A549 (cell line): ENCODE measurements around the gene EML1. TPM values are rescaled to one million over a fixed set of nuclear protein-coding genes. Genes with fewer than 3 reads are reported as not detected.

Experiments used
- ATAC-seq, 2 experiments: fragments of 200-7000 bp in 1 of 2; fragments of >200 bp in 1 of 2; cut with Nextera tagmentation in 1 of 2; cut with Tn5 transposase in 1 of 2; 3 replicates each; pipeline versions ENCODE4 v1.8.0 to v1.9.1; 2018 to 2020; ENCODE audit warnings: mild to moderate bottlenecking in 1 of 2, moderate library complexity in 1 of 2
- CTCF ChIA-PET: fragments of 300-600 bp; sonication (Branson Sonifier 250); formaldehyde crosslinking; extraction: SDS; loops from one replicate; lab custom pipeline; 2021; ENCODE audit warnings: antibody characterized with exemption, inconsistent platforms; lab: Yijun Ruan, JAX
- POLR2A ChIA-PET: fragments of 350-600 bp; formaldehyde crosslinking; extraction: SDS; loops from one replicate; lab custom pipeline; 2021; ENCODE audit warnings: antibody characterized with exemption, inconsistent platforms; lab: Yijun Ruan, JAX
- DNase-seq, 2 experiments: peaks; one replicate each; pipeline versions ENCODE4 v3.0.0 to v3.0.0-alpha.2; 2011 to 2016; ENCODE audit warnings: low read depth in 1 of 2, low spot score in 1 of 2
- FAIRE-seq: peaks from 2 replicates; lab custom pipeline; 2011; peaks lifted over from hg19 to GRCh38; lab: Jason Lieb, UNC
- H3K27ac ChIP-seq, 2 experiments: fragments of >200 bp; sonication (Bioruptor Twin); formaldehyde crosslinking; 3 replicates each; pipeline ENCODE4 v1.5.1; 2016 to 2017
- H3K4me1 ChIP-seq: fragments of >200 bp; sonication (Bioruptor Twin); formaldehyde crosslinking; 3 replicates; pipeline ENCODE4 v1.6.1; 2016
- H3K4me2 ChIP-seq: fragments of >200 bp; sonication (Bioruptor Twin); formaldehyde crosslinking; 3 replicates; pipeline ENCODE4 v1.6.1; 2016
- H3K4me3 ChIP-seq: fragments of >200 bp; sonication (Bioruptor Twin); formaldehyde crosslinking; 3 replicates; pipeline ENCODE4 v1.5.1; 2016
- H3K9me3 ChIP-seq: fragments of >200 bp; sonication (Bioruptor Twin); formaldehyde crosslinking; 3 replicates; pipeline ENCODE4 v1.6.1; 2016
- BCL3 ChIP-seq: fragments of >200 bp; sonication (Bioruptor Twin); formaldehyde crosslinking; IDR thresholded peaks from 3 replicates; pipeline ENCODE4 v1.6.1; 2016
- BHLHE40 ChIP-seq: IDR thresholded peaks from 2 replicates; pipeline ENCODE4 v1.6.1; 2012; ENCODE audit warnings: low read depth, low read length, inconsistent platforms
- CBX2 ChIP-seq: fragments of 200-600 bp; sonication (generic); IDR thresholded peaks from 2 replicates; pipeline ENCODE4 v1.6.1; 2016; ENCODE audit warnings: low read depth, mild to moderate bottlenecking, borderline replicate concordance
- CTCF ChIP-seq: fragments of >200 bp; sonication (Bioruptor Twin); formaldehyde crosslinking; IDR thresholded peaks from 3 replicates; pipeline ENCODE4 v1.5.1; 2016
- EHF ChIP-seq: fragments of 250-450 bp; sonication (Bioruptor Pico); IDR thresholded peaks from 2 replicates; pipeline ENCODE4 v1.5.0; 2020; ENCODE audit warnings: mild to moderate bottlenecking
- EHMT2 ChIP-seq: fragments of 200-600 bp; sonication (generic); IDR thresholded peaks from 2 replicates; pipeline ENCODE4 v1.6.1; 2016; ENCODE audit warnings: antibody characterized with exemption, low read depth, mild to moderate bottlenecking, moderate library complexity
- EP300 ChIP-seq, 2 experiments: fragments of >200 bp; sonication (Bioruptor Twin); formaldehyde crosslinking; IDR thresholded peaks; 2 replicates in 1 of 2; 3 replicates in 1 of 2; pipeline ENCODE4 v1.6.1; 2016 to 2017
- FOSB ChIP-seq: fragments of 250-450 bp; sonication (Bioruptor Pico); IDR thresholded peaks from 2 replicates; pipeline ENCODE4 v1.5.0; 2020; ENCODE audit warnings: mild to moderate bottlenecking, moderate library complexity
- GATA3 ChIP-seq: IDR thresholded peaks from 2 replicates; pipeline ENCODE4 v1.6.1; 2012; ENCODE audit warnings: borderline replicate concordance
- HOXB5 ChIP-seq: fragments of 250-450 bp; sonication (Bioruptor Pico); IDR thresholded peaks from 2 replicates; pipeline ENCODE4 v1.5.0; 2020; ENCODE audit warnings: mild to moderate bottlenecking, moderate library complexity
- JUNB ChIP-seq: fragments of >200 bp; sonication (Bioruptor Twin); formaldehyde crosslinking; IDR thresholded peaks from 2 replicates; pipeline ENCODE4 v1.6.1; 2016
- KDM5A ChIP-seq: fragments of 200-600 bp; sonication (generic); IDR thresholded peaks from 2 replicates; pipeline ENCODE4 v1.6.1; 2016; ENCODE audit warnings: antibody characterized with exemption, mild to moderate bottlenecking
- PBX3 ChIP-seq: IDR thresholded peaks from 2 replicates; pipeline ENCODE4 v1.6.1; 2012
- PHF8 ChIP-seq: fragments of 200-600 bp; sonication (generic); IDR thresholded peaks from 2 replicates; pipeline ENCODE4 v1.6.1; 2016; ENCODE audit warnings: low read depth, mild to moderate bottlenecking, antibody characterized with exemption, moderate library complexity, borderline replicate concordance
- RCOR1 ChIP-seq: fragments of 150-350 bp; IDR thresholded peaks from 2 replicates; pipeline ENCODE4 v1.6.1; 2014; ENCODE audit warnings: antibody characterized with exemption, low read length, low read depth
- SREBF2 ChIP-seq: fragments of 450-650 bp; IDR thresholded peaks from 2 replicates; pipeline ENCODE4 v1.6.1; 2014; ENCODE audit warnings: mild to moderate bottlenecking, moderate library complexity
- ZSCAN20 ChIP-seq: fragments of 250-450 bp; sonication (Bioruptor Pico); IDR thresholded peaks from 2 replicates; pipeline ENCODE4 v1.8.0; 2022; ENCODE audit warnings: mild to moderate bottlenecking, moderate library complexity
- WGBS: methylation state at CpG from one replicate; pipeline ENCODE4 v1.1.6; 2017; ENCODE audit errors: missing lambda C conversion rate; 5-methylcytosine and 5-hydroxymethylcytosine counted together
- polyA plus RNA-seq, 4 experiments: library from polyadenylated mRNA; depleted of rRNA in 3 of 4; stranded (reverse); fragments of >200 nt; fragmentation: RNase III in 1 of 4; extraction: RNeasy Plus Mini Kit Qiagen cat#74134 plus additional on column Dnase treatment in 1 of 4; gene quantifications; 2 replicates in 3 of 4; 3 replicates in 1 of 4; pipeline ENCODE4 v1.2.3, GENCODE V29; 2011 to 2017
- TF ChIP-seq, protein P1 (sequence below): fragments of 250-450 bp; sonication (Bioruptor Pico); IDR thresholded peaks from 2 replicates; pipeline ENCODE4 v1.5.0; 2021; ENCODE audit warnings: mild to moderate bottlenecking, moderate library complexity, borderline replicate concordance

Gene EML1
- polyA plus RNA-seq, 2 of the 4 experiments (the other 2 are of a cell fraction): 29.7 to 30.8 TPM

GRCh38 chr14:99840265-99840664, 47.1 kb downstream of the EML1 start:
- ChIA-PET POLR2A (no interaction called here), CTCF (no interaction called here)
- no peak for FAIRE-seq
- WGBS: 89% methylated on average over 6 of the region's 6 CpGs
- TF ChIP-seq, protein P1, sequence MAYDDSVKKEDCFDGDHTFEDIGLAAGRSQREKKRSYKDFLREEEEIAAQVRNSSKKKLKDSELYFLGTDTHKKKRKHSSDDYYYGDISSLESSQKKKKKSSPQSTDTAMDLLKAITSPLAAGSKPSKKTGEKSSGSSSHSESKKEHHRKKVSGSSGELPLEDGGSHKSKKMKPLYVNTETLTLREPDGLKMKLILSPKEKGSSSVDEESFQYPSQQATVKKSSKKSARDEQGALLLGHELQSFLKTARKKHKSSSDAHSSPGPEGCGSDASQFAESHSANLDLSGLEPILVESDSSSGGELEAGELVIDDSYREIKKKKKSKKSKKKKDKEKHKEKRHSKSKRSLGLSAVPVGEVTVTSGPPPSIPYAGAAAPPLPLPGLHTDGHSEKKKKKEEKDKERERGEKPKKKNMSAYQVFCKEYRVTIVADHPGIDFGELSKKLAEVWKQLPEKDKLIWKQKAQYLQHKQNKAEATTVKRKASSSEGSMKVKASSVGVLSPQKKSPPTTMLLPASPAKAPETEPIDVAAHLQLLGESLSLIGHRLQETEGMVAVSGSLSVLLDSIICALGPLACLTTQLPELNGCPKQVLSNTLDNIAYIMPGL (CRISPR knock-in tag): no peak
- TF ChIP-seq RCOR1 (no peak), BCL3 (no peak), EHMT2 (no peak), PBX3 (no peak), CBX2 (no peak), FOSB (CRISPR knock-in tag) (no peak), JUNB (no peak), HOXB5 (CRISPR knock-in tag) (no peak)
- no peak for ATAC-seq
- Histone ChIP-seq H3K27ac (no peak overlapping the region), H3K9me3 (no peaks in the 10 kb centered on the region), H3K4me1 (peaks cover 11% of the 10 kb centered on the region), H3K4me2 (no peak overlapping the region), H3K4me3 (no peak overlapping the region)
- DNase-seq: no peak

GRCh38 chr14:99840774-99841305, 47.6 kb downstream of the EML1 start:
- no peak for FAIRE-seq
- H3K9me3 ChIP-seq: no peaks in the 10 kb centered on the region
- H3K4me3 ChIP-seq: no peak overlapping the region
- H3K4me2 ChIP-seq: no peak overlapping the region
- POLR2A ChIA-PET: no interaction called here
- no peak for ATAC-seq
- no peak for DNase-seq
- TF ChIP-seq PHF8 (no peak), EP300 (IDR thresholded peaks at IDR 0.05) (no peak), KDM5A (no peak), EHF (CRISPR knock-in tag) (no peak), CTCF (no peak), SREBF2 (no peak), ZSCAN20 (CRISPR knock-in tag) (no peak), GATA3 (no peak), BHLHE40 (no peak)
- CTCF ChIA-PET: interaction anchor here (1.2 to 1.9 kb wide), 3 partner anchors 8 to 128 kb away, joined by 3 to 6 read pairs (median 4); no protein-coding TSS in a partner anchor
- peaks cover 11% of the 10 kb centered on the region for H3K4me1 ChIP-seq
- no peak overlapping the region for H3K27ac ChIP-seq
- WGBS: 63% methylated on average over 5 of the region's 5 CpGs
